Endothelial cell of umbilical vein (primary cell): ENCODE measurements around the gene FHOD3. TPM values are rescaled to one million over a fixed set of nuclear protein-coding genes. Genes with fewer than 3 reads are reported as not detected.

Experiments used
- BruUV-seq: library from RNA; stranded (reverse); fragments of 400-500 nt; replicated peaks from 2 replicates; lab custom pipeline; 2021; lab: Mats Ljungman, UMichigan
- CTCF ChIA-PET: fragments of 300-600, 350-600 bp; sonication (Branson Sonifier 250); formaldehyde crosslinking; loops from one replicate; lab custom pipeline; 2021; ENCODE audit warnings: antibody characterized with exemption, inconsistent platforms; lab: Charles Lee
- POLR2A ChIA-PET: fragments of 300-600, 350-600 bp; sonication (Branson Sonifier 250); formaldehyde crosslinking; loops from one replicate; lab custom pipeline; 2021; ENCODE audit warnings: antibody characterized with exemption, inconsistent platforms; lab: Charles Lee
- DNase-seq: peaks from one replicate; pipeline ENCODE4 v3.0.0-alpha.2; 2011; ENCODE audit warnings: low read depth, low spot score
- FAIRE-seq: peaks from 2 replicates; lab custom pipeline; 2011; peaks lifted over from hg19 to GRCh38; lab: Jason Lieb, UNC
- H2AFZ ChIP-seq: 2 replicates; pipeline ENCODE4 v1.6.0; 2012; ENCODE audit warnings: low read depth, low read length, control low read depth, inconsistent platforms
- H3K27ac ChIP-seq: 2 replicates; pipeline ENCODE4 v1.5.1; 2011; ENCODE audit warnings: low read depth, mild to moderate bottlenecking, control low read depth, low read length, moderate library complexity; ENCODE audit not compliant: insufficient read depth
- H3K27me3 ChIP-seq, 2 experiments: 2 replicates each; pipeline versions ENCODE4 v1.6.0 to v1.6.1; 2011; ENCODE audit warnings: low read length in 2 of 2, mixed read lengths in 1 of 2; ENCODE audit not compliant: control insufficient read depth in 2 of 2, insufficient read depth in 2 of 2
- H3K36me3 ChIP-seq, 2 experiments: 2 replicates in 1 of 2; 3 replicates in 1 of 2; pipeline ENCODE4 v1.5.1; 2011; ENCODE audit warnings: low read length in 2 of 2, mild to moderate bottlenecking in 1 of 2, moderate library complexity in 1 of 2; ENCODE audit not compliant: control insufficient read depth in 2 of 2, insufficient read depth in 2 of 2; ENCODE audit errors: extremely low read depth in 1 of 2
- H3K4me1 ChIP-seq: 3 replicates; pipeline ENCODE4 v1.5.1; 2011; ENCODE audit warnings: mild to moderate bottlenecking, low read length; ENCODE audit not compliant: control insufficient read depth, insufficient read depth; ENCODE audit errors: extremely low read depth
- H3K4me2 ChIP-seq: 2 replicates; pipeline ENCODE4 v1.6.1; 2011; ENCODE audit warnings: low read length, control low read depth, mixed read lengths; ENCODE audit not compliant: insufficient read depth
- H3K4me3 ChIP-seq, 3 experiments: fragments of 200-600 bp in 1 of 3; sonication (generic), shearing (Covaris generic) in 1 of 3; replicated peaks in 1 of 3; 2 replicates each; pipeline ENCODE4 v1.5.1; 2011 to 2016; ENCODE audit warnings: control low read depth in 3 of 3, low read length in 3 of 3, mild to moderate bottlenecking in 2 of 3, inconsistent platforms in 1 of 3, low read depth in 1 of 3, moderate library complexity in 1 of 3; ENCODE audit not compliant: insufficient read depth in 1 of 3
- H3K79me2 ChIP-seq: 2 replicates; pipeline ENCODE4 v1.6.0; 2012; ENCODE audit warnings: low read length, inconsistent platforms; ENCODE audit not compliant: control insufficient read depth, insufficient read depth
- H3K9ac ChIP-seq: replicated peaks from 2 replicates; pipeline ENCODE3; 2011; ENCODE audit warnings: low read length, control low read depth; ENCODE audit not compliant: insufficient read depth; ENCODE audit errors: extremely low read depth
- H3K9me1 ChIP-seq: replicated peaks from 3 replicates; pipeline ENCODE4 v1.6.0; 2011; ENCODE audit warnings: mild to moderate bottlenecking, low read length; ENCODE audit not compliant: control insufficient read depth, insufficient read depth; ENCODE audit errors: extremely low read depth
- H3K9me3 ChIP-seq: replicated peaks from 2 replicates; pipeline ENCODE4 v1.5.1; 2012; ENCODE audit warnings: low read length, inconsistent platforms; ENCODE audit not compliant: control insufficient read depth, insufficient read depth
- H4K20me1 ChIP-seq: replicated peaks from 2 replicates; pipeline ENCODE3; 2011; ENCODE audit warnings: mild to moderate bottlenecking, low read length; ENCODE audit not compliant: control insufficient read depth, insufficient read depth; ENCODE audit errors: extremely low read depth
- CTCF ChIP-seq, 2 donors: IDR thresholded peaks; 1 replicate in 1 of 2; 2 replicates in 1 of 2; pipeline ENCODE4 v1.5.1; 2011; ENCODE audit warnings: low read length in 2 of 2, mild to moderate bottlenecking in 2 of 2, moderate library complexity in 2 of 2, control low read depth in 1 of 2, inconsistent platforms in 1 of 2, low read depth in 1 of 2; ENCODE audit not compliant: insufficient read depth in 1 of 2; ENCODE audit errors: extremely low read depth in 1 of 2
- EZH2 ChIP-seq: IDR thresholded peaks from 2 replicates; pipeline ENCODE4 v1.6.1; 2012; ENCODE audit warnings: borderline replicate concordance, low read depth, mild to moderate bottlenecking, moderate library complexity, low read length, inconsistent platforms; ENCODE audit not compliant: severe bottlenecking
- FOS ChIP-seq: IDR thresholded peaks from 2 replicates; pipeline ENCODE4 v1.6.1; 2011; ENCODE audit warnings: mild to moderate bottlenecking, low read length, moderate library complexity, borderline replicate concordance; ENCODE audit not compliant: insufficient read depth
- GATA2 ChIP-seq: IDR thresholded peaks from 2 replicates; pipeline ENCODE4 v1.7.0; 2011; ENCODE audit warnings: low read depth, mild to moderate bottlenecking, moderate library complexity, mixed read lengths, low read length; ENCODE audit not compliant: insufficient read length, insufficient read depth
- JUN ChIP-seq: IDR thresholded peaks from 2 replicates; pipeline ENCODE4 v1.6.1; 2011; ENCODE audit warnings: borderline replicate concordance, low read depth; ENCODE audit not compliant: insufficient read length, insufficient read depth
- MAX ChIP-seq: IDR thresholded peaks from 2 replicates; pipeline ENCODE4 v1.6.1; 2011; ENCODE audit not compliant: insufficient read depth, insufficient read length
- MYC ChIP-seq: IDR thresholded peaks from one replicate; pipeline ENCODE4 v1.6.1; 2011; ENCODE audit warnings: mild to moderate bottlenecking, low read depth, low read length
- POLR2A ChIP-seq: IDR thresholded peaks from 2 replicates; pipeline ENCODE4 v1.6.1; 2012; ENCODE audit warnings: low read depth, mild to moderate bottlenecking, control low read depth, low read length
- POLR2AphosphoS5 ChIP-seq: IDR thresholded peaks from 2 replicates; pipeline ENCODE4 v1.6.1; 2012; ENCODE audit warnings: low read depth, mild to moderate bottlenecking, control low read depth, low read length, moderate library complexity; ENCODE audit not compliant: insufficient read depth
- dilution Hi-C: fragments of 300-500 bp; cut with MboI; formaldehyde crosslinking; loops from one replicate; pipeline ENCODE4 v1.15.0; 2019; ENCODE audit warnings: low sequenced_read_pairs; ENCODE audit not compliant: extremely low pct_ligation_motif_present
- intact Hi-C: fragments of 100-400 bp; cut with micrococcal nuclease; formaldehyde crosslinking; loops from one replicate; pipeline ENCODE4 v1.10.0; 2022
- polyA plus RNA-seq, 4 experiments: library from polyadenylated mRNA; depleted of rRNA in 3 of 4; stranded (reverse) in 3 of 4; unstranded in 1 of 4; fragments of >200 nt; gene quantifications; 2 replicates each; pipeline versions ENCODE4 v1.2.1 to v1.2.3, GENCODE V29; 2011 to 2012; ENCODE audit warnings: missing spikeins in 1 of 4
- total RNA-seq: library from RNA; stranded (reverse); gene quantifications from 2 replicates; pipeline ENCODE4 v1.2.3, GENCODE V29; 2021

The FHOD3 gene
- total and polyA plus RNA-seq, 2 donors (not counting 3 experiments of a cell fraction or from before 2014, with no cell fraction given) = 0.06 to 1.5 TPM

GRCh38 chr18:36724591-36725001 is 427.1 kb downstream of the FHOD3 start:
- no peak overlapping the region for H3K4me2 ChIP-seq
- no peak for DNase-seq
- no peaks in the 10 kb centered on the region for H3K79me2 ChIP-seq

More at GRCh38 chr18:36724591-36725001, 427.1 kb downstream of the FHOD3 start:
- Histone ChIP-seq H3K27me3 (no peaks in the 10 kb centered on the region), H3K9ac (no peak overlapping the region), H4K20me1 (no peaks in the 10 kb centered on the region), H3K27ac (no peak overlapping the region), H3K4me3 (no peak overlapping the region), H3K4me1 (no peaks in the 10 kb centered on the region), H3K9me3 (no peaks in the 10 kb centered on the region), H3K36me3 (no peaks in the 10 kb centered on the region), H3K9me1 (no peaks in the 10 kb centered on the region), H2AFZ (no peak overlapping the region)
- no peak for FAIRE-seq
- no peak for TF ChIP-seq GATA2
- no peak for TF ChIP-seq POLR2AphosphoS5
- TF ChIP-seq MAX = no peak
- no peak for TF ChIP-seq JUN
- TF ChIP-seq CTCF (IDR thresholded peaks at IDR 0.05; ENCODE audit: extremely low read depth in 1 of 2, insufficient read depth in 1 of 2, low read depth in 1 of 2, low read length in 2 of 2) = no peak
- no peak for TF ChIP-seq EZH2
- TF ChIP-seq MYC = no peak
- no peak for TF ChIP-seq POLR2A
- no peak for TF ChIP-seq FOS
- intact Hi-C loops (no loop called here), dilution Hi-C loops (no loop called here)
- ChIA-PET CTCF (interaction anchor here (1.1 to 1.2 kb wide), 2 partner anchors 11 to 37 kb away, joined by 3 read pairs; no protein-coding TSS in a partner anchor), POLR2A (no interaction called here)
- BruUV-seq = no TSS peak
